Measurements from ENCODE around the gene NR6A1. TPM values are rescaled to one million over a fixed set of nuclear protein-coding genes. Genes with fewer than 3 reads are reported as not detected.

NR6A1 gene
- total and polyA plus RNA-seq, 2 of the 8 experiments (the other 6 are each of a cell fraction or from before 2014, with no cell fraction given), result 93.2 to 237 TPM

DNA sequence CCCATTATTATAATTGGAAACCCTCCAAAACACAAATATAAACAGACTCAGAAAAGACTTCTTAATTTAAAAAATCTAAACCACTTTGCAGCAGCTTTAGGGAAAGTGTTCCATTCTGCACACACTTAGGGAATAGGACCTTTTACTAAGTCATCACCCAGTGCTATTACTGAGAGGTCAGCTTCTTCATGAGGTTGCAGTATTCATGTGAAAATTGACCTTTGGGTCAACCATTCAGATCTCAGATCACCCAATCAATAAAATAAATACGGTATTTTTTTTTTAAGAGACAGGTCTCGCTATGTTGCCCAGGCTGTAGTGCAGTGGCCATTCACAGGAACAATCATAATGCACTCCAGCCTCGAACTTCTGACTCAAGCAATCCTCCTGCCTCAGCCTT lies 21.8 kb downstream of the NR6A1 start:
- Histone ChIP-seq H3K18ac (ENCODE audit: extremely low read depth, low read length) (no peak overlapping the region), H3K4ac (replicated peaks; ENCODE audit: insufficient read length, low read depth, low read length) (no peak overlapping the region), H2AK5ac (ENCODE audit: low read depth, low read length) (no peak overlapping the region), H3K79me2 (ENCODE audit: control insufficient read depth in 1 of 2, insufficient read depth in 2 of 2, low read length in 2 of 2) (peaks cover 0 to 91% of the 10 kb centered on the region in 2 experiments; a peak in 2 of 4 replicates), H3K23me2 (ENCODE audit: low read depth, low read length) (no peaks in the 10 kb centered on the region), H2AFZ (ENCODE audit: low read length) (no peak overlapping the region), H4K20me1 (replicated peaks in 1 of 2; ENCODE audit: control insufficient read depth in 1 of 2, insufficient read depth in 2 of 2, low read length in 2 of 2) (peaks cover 0 to 3% of the 10 kb centered on the region in 2 experiments), H4K8ac (ENCODE audit: extremely low read depth, insufficient read depth, low read length) (no peak overlapping the region), H3K56ac (replicated peaks; ENCODE audit: insufficient read length, low read depth, low read length) (no peak overlapping the region), H3K9me3 (ENCODE audit: insufficient read depth in 2 of 2, low read depth in 1 of 2, low read length in 1 of 2) (no peaks in the 10 kb centered on the region), H3K4me1 (replicated peaks in 1 of 4; ENCODE audit: control insufficient read depth in 3 of 4, insufficient read depth in 4 of 4, low read length in 3 of 4) (peaks cover under 1 to 11% (median 5%) of the 10 kb centered on the region in 4 experiments), H3K79me1 (ENCODE audit: low read depth, low read length) (peaks cover 8% of the 10 kb centered on the region), H3K14ac (ENCODE audit: insufficient read length) (no peak overlapping the region), H3K23ac (ENCODE audit: insufficient read length) (no peak overlapping the region), H2BK12ac (ENCODE audit: low read depth, low read length) (no peak overlapping the region), H2BK5ac (ENCODE audit: low read depth, low read length) (no peak overlapping the region), H3K4me2 (ENCODE audit: insufficient read depth in 1 of 2, low read depth in 2 of 2, low read length in 2 of 2) (no peak overlapping the region), H4K5ac (ENCODE audit: insufficient read length, low read depth, low read length) (no peak overlapping the region), H2BK20ac (ENCODE audit: low read length) (no peak overlapping the region), H3K36me3 (ENCODE audit: control insufficient read depth in 2 of 4, insufficient read depth in 4 of 4, low read length in 3 of 4) (no peaks in the 10 kb centered on the region), H3K27me3 (replicated peaks in 1 of 4; ENCODE audit: control insufficient read depth in 3 of 4, extremely low read depth in 1 of 4, insufficient read depth in 3 of 4, low read length in 3 of 4) (no peaks in the 10 kb centered on the region), H2BK15ac (ENCODE audit: low read length) (no peak overlapping the region), H3K9ac (replicated peaks in 1 of 4; ENCODE audit: extremely low read depth in 1 of 4, low read depth in 3 of 4, low read length in 3 of 4) (no peak overlapping the region), H3K27ac (ENCODE audit: low read depth, low read length) (no peak overlapping the region), H3K4me3 (ENCODE audit: extremely low read depth in 1 of 4, insufficient read depth in 2 of 4, low read depth in 3 of 4, low read length in 4 of 4) (no peak overlapping the region), H2BK120ac (replicated peaks; ENCODE audit: low read depth, low read length) (no peak overlapping the region), H4K91ac (replicated peaks; ENCODE audit: insufficient read length, low read length) (no peak overlapping the region)
- ChIA-PET CTCF (ENCODE audit: partially characterized antibody) (interaction anchor here (0.6 to 2.5 kb wide), 7 partner anchors 12 to 197 kb away, joined by 3 to 7 read pairs (median 4); no protein-coding TSS in a partner anchor), POLR2A (ENCODE audit: partially characterized antibody) (interaction anchor here (0.6 to 2.1 kb wide), 4 partner anchors 21 to 154 kb away, joined by 3 to 8 read pairs (median 3); no protein-coding TSS in a partner anchor)
- FAIRE-seq (no peak), DNase-seq (ENCODE audit: low read depth in 1 of 2, low spot score in 2 of 2) (no peak)
- WGBS, 2 experiments (ENCODE audit: extremely low coverage in 1 of 2, insufficient coverage in 1 of 2, insufficient read length in 1 of 2, insufficient replicate concordance in 2 of 2, low coverage in 1 of 2, low lambda C conversion rate in 2 of 2, missing lambda C conversion rate in 1 of 2), result 95% methylated on average over 3 of the region's 3 CpGs; no CpG with 5 or more reads in 1 of the 2 experiments
- TF ChIP-seq BACH1 (IDR thresholded peaks at IDR 0.05; ENCODE audit: low read length) (no peak), CHD1 (IDR thresholded peaks at IDR 0.05; ENCODE audit: low read depth, low read length) (no peak), JUN (IDR thresholded peaks at IDR 0.05; ENCODE audit: low read depth, low read length) (no peak), POLR2A (IDR thresholded peaks at IDR 0.05; ENCODE audit: control extremely low read depth in 1 of 2, low read depth in 2 of 2, low read length in 2 of 2) (no peak), SAP30 (IDR thresholded peaks at IDR 0.05; ENCODE audit: insufficient read depth, insufficient replicate concordance, low read length) (no peak)
- TF ChIP-seq, protein P1, sequence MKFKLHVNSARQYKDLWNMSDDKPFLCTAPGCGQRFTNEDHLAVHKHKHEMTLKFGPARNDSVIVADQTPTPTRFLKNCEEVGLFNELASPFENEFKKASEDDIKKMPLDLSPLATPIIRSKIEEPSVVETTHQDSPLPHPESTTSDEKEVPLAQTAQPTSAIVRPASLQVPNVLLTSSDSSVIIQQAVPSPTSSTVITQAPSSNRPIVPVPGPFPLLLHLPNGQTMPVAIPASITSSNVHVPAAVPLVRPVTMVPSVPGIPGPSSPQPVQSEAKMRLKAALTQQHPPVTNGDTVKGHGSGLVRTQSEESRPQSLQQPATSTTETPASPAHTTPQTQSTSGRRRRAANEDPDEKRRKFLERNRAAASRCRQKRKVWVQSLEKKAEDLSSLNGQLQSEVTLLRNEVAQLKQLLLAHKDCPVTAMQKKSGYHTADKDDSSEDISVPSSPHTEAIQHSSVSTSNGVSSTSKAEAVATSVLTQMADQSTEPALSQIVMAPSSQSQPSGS (IDR thresholded peaks at IDR 0.05; ENCODE audit: low read length), result no peak

All from H1 (cell line).